GM18502 (cell line): ENCODE measurements around the gene SPOCK2.

Experiments used
- ATAC-seq: cut with Tn5 transposase; IDR thresholded peaks from one replicate; pipeline ENCODE4 v1.9.1; 2021; ENCODE audit warnings: mild to moderate bottlenecking; ENCODE audit not compliant: unreplicated experiment, poor library complexity

SPOCK2 gene

DNA sequence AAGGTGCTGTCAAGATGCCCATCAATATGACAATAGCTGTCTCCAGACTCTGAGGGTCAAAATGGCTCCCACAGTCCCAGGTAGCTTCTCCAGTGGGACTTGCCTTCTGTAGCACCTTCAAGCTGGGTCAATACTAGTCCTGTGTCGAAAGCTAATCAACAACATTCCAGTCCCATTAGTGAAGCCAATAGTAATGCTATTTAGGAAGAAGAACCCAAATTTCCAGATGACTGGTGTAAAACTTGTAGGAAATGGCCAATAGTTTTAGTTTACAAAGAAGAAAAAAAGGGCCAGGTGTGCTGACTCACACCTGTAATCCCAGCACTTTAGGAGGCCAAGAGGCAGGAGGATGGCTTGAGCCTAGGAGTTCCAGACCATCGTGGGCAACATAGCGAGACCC lies 2.0 kb upstream of the SPOCK2 start:
- ATAC-seq, result no peak

DNA sequence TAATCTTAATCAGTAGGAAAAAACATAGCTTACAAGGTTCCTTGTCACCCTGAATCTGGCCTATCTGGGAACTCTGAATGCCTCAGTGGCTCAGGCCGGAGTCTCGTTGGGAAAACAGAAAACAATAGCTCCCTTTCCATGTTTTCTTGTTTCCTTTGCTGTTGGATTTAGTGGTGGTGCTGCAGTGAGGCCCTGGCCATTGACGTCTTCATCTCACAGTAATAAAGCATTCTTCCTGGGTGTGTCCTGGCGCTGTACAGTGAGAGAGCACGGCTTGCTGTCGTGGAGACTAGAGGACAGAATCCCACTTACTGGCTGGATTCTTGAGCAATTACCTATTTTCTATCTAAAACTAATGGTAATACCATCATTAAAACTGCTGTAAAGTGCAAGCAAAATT lies 1.3 kb upstream of the SPOCK2 start:
- ATAC-seq, result no peak

DNA sequence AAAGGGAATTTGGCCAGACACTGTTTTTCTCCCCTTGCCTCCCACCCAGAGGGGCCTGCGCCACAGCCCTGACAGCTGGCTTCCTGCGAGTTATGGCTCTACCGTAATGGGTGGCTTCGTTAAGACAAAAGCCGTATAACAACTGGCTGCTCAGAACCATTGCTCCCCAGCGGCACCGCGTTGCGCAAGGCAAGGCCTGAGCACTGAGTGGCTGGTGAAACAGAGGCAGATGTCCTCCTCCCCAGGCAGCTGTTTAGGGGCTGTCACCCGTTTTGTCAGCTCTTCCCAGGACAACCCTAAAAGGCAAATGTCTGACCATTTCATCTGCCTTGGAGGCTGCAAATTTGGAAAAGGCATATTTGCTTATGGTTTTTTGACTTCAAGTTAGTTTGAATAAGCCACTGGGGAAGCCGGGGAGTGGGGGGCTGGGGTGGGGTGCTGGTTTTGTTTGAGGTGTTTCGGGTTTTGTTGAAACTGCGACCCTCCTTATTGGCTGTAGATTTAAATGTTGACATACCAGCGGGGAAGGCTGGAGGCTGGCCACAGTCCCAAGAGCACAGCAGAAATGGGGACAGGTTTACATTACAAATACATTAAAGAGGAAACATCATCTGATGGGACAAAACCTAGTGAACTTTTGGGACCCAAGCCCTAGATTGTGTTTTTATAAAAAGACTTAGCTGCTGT lies 681 bp upstream of the SPOCK2 start:
- ATAC-seq, result no peak

DNA sequence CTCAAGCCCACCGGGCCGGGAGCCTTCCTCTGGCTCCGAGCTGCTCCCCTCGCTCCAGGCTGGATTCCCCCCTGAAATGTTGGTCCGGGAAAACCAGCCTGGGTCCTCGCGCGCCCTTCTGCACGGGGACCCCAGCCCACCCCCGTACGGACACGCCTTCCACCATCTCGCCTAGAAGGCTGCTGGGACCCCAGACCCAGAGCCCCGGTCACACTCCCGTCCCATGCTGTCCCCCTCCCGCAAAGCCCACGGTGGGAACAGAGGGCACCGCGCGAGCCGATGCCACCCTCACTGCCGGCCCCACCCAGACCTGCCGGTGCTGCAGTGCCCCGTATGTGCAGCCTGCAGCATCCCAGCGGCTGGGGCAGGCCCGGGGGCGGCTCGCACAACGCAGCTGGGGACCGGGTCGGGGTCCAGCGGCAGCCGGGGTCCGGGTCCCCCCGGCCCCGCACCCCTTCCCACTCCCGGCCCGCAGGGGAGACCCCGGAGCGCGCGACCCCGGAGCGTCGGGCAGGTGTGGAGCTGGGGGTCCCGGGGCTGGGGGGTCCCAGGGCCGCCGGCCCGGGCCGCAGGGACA lies 871 bp downstream of the SPOCK2 start:
- no peak for ATAC-seq

DNA sequence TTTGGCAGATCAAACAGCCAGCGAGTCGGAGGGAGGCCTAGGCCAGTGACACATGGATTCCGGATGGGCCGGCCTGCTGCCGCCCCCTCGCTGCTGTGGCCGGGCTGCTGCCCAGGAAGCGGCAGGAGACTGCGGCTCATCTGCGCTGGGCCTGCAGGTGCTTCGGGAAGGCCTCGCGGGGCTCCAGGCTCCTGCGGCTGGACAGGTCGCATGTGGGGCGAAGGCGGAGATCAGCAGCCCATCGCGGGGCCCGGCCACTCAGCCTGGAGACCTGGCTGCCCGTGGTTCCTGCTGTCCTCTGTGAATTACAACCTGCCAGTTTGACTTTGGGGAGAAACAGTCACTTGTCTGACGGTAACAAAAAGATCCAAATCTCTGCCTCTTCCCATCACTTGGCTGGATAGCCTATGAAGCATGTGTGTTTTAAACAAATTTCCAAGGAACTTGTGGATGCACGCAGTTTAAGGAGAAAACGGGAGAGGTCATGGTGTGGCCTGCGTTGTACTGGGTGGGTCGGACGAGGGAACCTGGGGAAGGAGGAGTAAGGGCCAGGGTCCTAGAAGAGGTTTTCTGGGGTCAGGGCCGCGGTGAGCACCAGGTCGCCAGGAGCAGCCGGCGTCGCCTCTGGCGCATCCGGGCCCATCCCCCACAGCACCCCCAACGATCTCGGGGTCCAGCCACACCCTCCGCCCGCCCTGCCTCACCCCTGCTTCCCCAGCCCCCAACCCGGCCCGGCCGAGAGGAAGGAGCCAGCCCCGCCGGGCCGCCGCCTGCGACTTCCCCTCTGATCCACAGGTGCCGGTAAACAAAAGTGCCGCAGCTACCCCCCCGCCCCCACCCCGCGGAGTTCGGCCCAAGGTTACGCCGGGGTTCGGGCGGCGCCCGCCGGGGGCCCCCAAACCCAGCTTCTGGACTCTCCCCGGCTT lies 1.6 kb downstream of the SPOCK2 start:
- ATAC-seq, result no peak

DNA sequence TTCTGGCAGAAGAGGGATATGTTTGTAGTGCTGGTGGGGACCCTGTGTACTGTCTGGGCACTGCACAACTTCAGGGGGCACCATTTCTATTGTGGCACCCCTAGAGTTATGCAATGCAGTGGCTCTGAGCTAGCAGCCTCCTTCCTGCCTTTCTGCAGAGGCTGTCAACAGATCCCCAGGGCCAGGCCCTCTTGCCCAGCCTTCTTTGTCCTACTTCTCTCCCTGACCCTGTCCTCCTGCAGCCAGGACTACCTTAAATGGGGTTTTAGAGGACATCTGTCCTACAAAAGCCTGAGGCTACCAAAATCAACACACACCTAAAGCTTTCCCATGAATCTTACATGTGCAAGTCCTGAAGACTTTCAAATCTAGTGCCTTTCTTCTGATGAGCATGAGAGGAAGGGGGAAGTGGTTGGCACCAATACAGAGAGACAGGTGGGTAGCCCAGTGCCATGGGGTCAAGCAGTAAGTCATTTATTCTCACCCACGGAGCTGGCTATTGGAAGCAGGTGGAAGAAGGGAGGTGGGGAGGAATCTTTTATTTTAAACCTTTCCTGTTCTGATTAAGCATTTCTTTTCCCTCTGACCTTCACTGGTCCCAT lies 2.4 kb downstream of the SPOCK2 start:
- no peak for ATAC-seq

DNA sequence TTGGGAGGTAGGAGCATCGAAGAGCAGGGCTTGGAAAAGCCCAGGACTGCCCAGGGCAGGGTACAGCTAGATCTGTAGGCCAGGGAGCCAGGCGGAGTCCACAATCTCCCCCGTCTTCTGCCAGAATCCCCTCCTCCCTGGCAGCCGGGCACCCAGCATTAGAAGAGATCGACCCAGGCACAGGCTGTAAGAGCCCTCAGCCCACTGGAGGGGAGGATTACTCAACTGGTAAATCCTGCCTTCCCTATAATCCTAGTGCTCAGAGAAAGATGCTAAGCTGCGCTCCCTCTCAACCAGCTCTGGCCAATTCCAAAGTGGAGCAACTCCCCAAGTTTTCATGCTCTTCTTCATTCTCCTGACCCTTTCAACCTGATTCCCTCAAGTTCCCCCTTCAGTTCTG lies 3.2 kb downstream of the SPOCK2 start:
- ATAC-seq, result no peak

DNA sequence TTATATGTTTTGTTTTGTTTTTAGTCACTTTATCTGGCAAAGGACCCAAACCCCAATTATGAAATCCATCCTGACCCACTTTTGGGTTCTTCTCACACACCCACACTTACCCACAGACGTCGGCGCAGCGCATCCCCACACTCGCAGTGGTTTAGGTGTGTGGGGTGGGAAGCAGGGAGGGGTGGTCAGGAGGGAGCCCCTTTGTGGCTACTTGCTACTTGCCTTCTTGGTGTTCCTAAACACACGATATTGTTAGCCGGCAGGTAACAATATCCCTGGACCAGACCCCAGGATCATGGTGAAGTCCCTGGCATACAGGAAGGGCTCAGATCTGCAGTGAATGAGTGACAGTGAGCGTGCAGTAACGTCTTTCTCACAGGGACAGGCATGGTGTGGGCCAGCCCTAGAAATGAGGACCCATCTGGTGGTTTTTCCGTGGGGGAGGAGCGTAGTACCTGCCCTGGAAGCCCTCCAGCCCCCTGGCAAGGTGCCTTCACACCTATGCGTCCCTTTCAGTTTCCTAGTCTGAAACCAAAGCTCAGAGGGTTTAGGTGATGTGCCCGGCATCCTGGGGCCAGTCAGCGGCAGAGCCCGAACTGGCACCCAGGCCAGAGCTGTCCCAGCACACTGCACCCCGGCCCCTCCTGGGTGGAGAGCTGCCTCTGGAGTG lies 4.4 kb downstream of the SPOCK2 start:
- ATAC-seq, result no peak

DNA sequence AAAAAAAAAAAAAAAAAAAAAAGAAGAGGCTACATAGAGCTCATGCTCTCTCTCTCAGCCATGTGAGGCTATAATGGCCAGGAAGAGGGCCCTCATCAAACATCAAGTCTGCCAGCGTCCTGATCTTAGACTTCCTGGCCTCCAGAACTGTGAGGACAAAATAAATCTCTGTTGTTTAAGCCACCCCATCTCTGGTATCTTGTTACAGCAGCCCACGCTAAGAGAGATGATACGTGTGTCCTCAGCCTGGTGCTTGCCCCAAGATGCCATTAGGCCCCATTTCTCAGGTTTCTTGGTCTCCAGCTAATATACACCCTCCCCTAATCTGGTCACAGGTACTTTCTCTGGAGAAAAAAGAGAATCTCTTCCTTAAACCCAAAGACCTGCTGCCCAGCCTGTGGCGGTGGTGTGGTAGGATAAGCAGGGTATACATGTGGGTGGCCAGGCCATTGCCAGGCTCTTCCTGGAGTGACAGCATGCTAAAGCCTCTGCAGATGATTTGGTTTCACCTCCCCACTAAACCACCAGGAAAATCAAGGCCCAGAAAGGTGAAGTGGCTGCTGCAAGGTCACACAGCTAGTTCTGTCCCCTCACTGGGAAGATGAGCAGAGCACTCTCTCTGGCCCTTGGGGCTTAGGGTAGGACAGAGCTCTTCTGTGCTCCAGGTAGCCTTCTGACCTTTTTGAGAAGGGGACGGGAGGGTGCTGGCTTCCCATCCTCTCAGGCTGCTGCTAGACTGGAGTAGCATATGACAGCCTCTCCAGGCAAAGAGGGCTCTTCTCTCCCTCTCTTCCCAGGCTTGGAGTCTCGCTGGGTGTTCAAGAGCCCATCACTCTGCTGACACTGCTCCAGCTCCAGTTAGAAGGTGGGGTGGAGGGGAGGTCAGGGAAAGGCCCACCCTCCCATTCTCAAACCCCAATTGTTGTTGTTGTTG lies 5.2 kb downstream of the SPOCK2 start:
- no peak for ATAC-seq

DNA sequence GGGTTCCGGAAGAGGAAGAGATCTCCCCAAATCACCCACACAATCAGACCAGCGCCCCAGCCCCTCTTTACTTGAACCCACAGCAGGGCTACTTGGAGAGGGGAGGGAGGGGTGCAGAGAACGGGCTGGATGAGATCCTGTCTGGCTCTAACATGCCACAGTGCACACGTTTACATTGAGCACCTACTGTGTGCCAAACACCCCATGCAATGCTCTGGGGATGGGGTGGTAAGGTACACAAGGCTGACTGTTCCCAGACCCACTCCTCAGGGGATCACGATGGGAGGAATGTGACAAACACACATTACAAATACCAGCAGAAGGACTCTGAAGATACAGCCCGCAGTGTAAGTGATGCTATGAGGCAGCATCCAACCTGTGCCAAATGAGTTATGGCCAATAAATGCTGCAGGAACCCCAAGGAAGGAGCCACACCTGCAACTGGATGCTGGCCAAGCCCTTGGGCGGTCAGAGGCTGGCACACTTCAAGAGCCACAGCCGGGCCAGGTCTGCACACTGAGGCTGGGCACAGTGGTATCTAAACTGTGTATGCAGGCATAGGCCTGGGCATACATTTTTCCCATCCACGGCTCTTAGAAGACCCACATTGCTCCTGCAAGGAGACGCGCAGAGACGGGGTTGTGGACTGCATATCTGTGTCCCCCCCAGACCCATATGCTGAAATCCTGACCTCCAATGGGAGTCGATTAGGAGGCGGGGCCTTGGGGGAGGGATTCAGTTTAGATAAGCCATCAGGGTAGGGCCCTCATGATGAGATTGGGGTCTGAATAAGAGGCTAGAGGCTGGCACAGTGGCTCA lies 6.4 kb downstream of the SPOCK2 start:
- no peak for ATAC-seq

DNA sequence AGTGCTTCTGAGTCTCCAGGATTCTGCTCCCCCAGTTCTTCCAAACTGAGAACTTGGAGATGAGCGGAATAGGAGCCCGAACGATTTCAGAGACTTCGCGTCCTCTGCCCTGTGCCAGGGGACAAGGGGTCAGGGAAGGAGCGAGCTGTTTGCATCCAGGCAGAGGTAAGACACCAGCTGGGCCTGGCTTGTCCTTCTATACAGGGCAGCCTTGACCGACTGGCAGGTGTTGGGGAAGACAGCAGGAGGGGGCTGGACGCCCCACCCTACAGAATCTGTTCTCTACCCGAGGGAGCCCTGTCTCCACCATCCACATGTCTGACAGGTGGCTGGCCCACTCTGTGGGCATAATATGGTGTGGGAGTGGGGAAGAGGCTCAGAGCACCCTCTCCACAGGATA lies 7.1 kb downstream of the SPOCK2 start:
- ATAC-seq, result no peak

DNA sequence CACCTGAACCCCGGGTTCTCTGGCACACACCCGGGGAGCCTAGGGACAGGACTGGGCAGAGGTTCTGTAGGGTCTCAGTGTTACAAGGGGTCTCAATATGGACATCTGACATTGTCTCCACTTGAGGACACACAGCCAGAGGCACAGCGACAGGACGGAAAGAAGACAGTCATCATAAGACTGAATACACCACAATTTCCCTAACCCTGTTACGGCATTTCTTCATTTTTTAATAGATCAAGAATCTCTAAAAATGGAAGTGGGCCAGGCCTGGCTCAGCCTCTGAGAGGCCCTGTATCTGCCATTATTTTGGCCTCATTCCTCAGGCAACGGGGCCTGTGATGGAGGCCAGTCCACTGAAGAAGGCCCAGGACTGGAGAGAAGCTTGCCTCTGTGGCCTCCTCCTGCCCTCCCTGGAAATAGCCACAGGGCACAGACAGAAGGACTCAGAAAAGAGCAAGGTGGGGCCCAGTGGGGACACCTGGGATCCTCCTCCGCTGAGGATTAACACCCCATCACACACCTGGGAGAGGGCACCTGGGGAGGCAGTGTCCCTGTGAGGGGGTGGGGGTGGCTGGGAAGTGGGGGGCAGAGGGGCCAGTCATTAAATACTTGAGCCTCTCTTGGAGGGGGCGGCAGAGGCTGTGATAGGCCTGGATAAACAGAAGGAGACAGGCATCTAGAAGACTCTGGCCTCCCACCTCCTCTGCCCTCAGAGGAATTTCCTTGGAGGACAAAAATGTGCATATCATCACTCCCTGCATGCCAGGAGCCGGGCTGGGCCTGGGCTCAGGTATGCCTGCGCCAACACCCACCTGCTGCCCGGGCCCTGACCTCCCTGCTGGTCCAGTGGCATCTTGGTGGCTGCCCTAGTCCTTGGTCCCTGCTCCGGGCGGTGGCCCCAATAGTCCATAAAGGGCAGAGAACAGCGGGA lies 8.0 kb downstream of the SPOCK2 start:
- ATAC-seq, result no peak

DNA sequence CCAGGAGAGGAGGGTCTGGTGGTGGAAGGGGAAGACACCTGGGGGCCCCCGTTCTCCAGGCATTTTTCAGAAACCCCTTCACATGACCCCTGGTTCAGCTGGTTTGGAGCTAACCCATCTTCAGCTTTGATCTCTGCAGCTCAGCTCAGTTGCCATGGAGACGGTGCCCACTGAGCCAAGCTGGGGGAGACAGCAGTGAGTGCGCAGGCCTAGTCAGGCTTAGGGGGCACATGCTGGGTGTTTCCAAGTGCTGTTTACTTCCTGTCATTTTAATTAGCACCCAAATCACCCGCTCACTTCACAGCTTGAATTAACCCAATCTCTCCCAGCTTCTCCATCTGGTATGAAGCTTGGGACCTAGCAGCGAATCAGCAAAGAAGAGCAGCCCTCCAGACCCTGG lies 9.0 kb downstream of the SPOCK2 start:
- no peak for ATAC-seq

DNA sequence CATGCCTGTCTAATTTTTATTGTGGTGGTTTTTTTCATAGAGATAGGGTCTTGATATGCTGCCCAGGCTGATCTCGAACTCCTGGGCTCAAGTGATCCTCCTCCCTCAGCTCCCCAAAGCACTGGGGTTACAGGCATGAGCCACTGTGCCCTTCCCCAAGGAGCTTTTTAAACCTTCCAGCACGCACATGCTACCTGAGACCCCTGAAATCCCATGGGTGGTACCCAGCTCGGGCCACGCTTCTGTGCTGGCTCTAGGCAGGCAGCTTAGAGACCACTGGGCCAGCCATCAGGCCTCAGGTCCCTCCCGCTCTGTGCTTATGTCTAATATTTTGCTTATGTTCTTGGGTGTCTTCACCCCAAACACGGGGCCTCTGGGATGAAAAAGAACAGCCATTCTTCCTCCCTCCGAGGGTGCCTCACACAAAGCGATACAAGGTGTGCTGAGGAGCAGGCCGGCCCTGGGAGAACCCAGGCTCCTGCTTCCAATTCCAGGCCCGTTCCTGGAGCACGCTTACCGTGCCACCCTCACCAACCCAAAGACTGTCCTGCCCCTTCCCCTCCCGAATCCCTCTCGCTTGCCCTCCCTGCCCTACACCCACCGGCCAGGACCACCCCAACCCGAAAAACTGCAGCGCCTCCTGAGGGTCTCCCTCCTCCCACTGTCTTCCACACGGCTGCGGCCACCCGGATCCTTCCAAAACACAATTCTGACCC lies 10.9 kb downstream of the SPOCK2 start:
- no peak for ATAC-seq

DNA sequence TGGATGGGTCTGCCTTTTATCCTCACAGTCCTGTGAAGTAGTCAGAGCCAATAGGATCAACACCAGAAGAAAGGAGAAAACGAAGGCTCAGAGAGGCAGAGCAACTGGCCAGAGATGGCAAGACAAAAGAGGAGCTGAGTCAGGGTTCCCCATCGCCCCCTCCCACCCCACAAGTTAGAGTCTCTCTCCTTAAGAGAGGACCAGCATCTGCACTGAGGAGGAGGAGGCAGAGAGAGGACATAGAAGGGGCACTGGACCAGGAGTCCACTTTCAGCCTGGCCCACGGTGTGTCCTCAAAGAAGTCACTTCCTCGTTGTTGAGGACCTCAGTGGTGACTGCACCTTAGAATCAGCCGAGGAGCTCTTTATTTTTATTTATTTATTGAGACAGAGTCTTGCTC lies 11.6 kb downstream of the SPOCK2 start:
- ATAC-seq, result no peak

DNA sequence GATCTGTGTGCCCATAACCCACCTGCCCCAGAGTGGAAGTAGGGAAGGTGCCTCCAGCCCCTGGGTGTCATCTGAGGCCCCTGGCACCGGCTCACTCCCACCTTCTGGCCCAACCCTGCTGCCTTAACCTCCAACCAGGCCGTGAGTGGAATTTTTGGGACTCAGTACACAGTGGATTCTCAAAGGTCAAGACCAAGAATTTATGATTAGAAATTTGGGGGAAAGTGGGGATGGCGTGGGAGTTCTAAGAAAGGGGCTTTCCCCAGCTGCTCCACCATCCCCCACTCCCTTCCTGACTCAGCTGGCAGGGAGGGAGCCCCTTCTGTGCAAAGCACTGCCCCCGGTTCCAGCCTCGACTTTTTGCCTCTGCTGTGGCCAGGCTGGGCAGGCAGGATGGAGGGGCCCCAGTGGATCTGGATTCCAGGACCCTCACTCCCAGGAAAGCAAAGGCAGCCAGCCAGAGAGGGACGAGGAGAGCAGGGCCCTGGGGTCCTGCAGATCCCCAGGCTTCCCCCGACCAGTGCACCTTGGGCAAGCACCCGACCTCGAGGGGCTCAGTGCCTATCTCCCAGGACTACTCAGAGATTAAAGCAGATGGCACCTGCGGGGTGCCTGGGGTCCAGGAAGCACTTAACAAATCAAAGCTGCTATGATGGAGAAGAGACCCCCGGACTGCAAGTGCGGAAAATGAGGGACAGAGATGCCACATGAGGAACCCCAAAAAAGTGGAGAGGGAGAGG lies 12.8 kb downstream of the SPOCK2 start:
- no peak for ATAC-seq
